ENCODE data around the gene PHAF1.

Gene PHAF1

DNA sequence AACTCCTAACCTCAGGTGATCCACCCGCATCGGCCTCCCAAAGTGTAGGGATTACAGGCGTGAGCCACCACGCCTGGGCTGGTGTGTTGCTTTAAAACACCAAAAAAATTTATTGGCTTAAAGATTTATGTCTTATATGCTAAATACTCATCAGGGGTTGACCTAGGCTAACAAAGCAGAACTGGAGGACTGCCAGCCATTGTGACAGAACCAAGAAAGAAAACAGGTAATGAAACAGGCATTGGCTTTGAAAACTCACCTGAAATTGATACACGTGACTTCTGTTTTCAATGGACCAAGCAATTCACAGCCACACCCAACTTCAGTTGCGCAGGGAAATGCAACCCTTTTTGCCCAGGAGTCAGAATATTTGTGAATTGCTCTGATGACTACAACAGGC, 4.9 kb upstream of the PHAF1 start:
- H3K27ac ChIP-seq, result 0 out of 2 replicates have a peak overlapping the region, but pooled peaks have one; percentile 16
- TF ChIP-seq, protein P1, sequence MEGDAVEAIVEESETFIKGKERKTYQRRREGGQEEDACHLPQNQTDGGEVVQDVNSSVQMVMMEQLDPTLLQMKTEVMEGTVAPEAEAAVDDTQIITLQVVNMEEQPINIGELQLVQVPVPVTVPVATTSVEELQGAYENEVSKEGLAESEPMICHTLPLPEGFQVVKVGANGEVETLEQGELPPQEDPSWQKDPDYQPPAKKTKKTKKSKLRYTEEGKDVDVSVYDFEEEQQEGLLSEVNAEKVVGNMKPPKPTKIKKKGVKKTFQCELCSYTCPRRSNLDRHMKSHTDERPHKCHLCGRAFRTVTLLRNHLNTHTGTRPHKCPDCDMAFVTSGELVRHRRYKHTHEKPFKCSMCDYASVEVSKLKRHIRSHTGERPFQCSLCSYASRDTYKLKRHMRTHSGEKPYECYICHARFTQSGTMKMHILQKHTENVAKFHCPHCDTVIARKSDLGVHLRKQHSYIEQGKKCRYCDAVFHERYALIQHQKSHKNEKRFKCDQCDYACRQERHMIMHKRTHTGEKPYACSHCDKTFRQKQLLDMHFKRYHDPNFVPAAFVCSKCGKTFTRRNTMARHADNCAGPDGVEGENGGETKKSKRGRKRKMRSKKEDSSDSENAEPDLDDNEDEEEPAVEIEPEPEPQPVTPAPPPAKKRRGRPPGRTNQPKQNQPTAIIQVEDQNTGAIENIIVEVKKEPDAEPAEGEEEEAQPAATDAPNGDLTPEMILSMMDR (IDR thresholded peaks at IDR 0.05), result no peak
- TF ChIP-seq ZFX (IDR thresholded peaks at IDR 0.05; ENCODE audit: borderline replicate concordance), result no peak

DNA sequence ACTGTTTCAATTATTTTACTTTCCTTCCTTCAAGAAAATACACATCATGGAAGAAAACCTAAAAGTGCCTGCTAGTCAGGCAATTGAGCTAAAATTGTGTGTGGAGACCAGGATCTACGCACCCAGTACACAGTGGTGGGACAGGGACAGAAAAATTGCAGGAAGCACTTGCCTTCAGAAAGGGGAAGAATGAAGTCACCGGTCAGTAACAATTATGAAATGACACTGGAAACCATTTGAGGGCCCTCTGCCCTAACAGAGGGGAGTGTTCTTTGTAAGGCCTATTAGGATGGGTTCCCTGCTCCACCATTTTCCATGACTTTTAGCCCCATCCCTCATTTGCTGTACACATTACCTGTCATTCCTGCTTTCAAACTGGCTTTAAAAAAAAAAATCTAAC, 4.5 kb upstream of the PHAF1 start:
- no peak overlapping the region for H3K27ac ChIP-seq
- TF ChIP-seq, protein P1 (IDR thresholded peaks at IDR 0.05), result no peak
- TF ChIP-seq ZFX (IDR thresholded peaks at IDR 0.05; ENCODE audit: borderline replicate concordance), result no peak

DNA sequence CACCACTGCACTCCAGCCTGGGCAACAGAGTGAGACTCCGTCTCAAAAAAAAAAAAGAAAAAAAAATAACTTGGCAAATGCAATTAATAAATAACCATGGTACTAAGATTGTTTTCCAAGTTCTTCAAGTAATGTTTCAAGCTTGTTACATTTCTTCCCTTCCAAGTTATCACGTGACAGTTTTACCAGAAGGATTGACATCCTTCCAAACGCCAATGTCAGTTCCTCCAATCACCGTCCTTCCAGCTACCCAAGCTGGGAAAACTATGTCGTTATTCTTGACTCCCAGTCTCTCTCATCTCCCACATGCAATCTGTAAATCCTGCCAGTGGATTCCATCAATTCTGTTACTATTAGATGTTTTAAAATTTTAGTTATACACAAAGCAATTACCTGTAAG, 3.9 kb upstream of the PHAF1 start:
- TF ChIP-seq ZFX (IDR thresholded peaks at IDR 0.05; ENCODE audit: borderline replicate concordance), result no peak
- TF ChIP-seq, protein P1 (IDR thresholded peaks at IDR 0.05), result no peak
- H3K27ac ChIP-seq, result peak overlapping the region; percentile 19; the same call in 1 of the 2 replicates

DNA sequence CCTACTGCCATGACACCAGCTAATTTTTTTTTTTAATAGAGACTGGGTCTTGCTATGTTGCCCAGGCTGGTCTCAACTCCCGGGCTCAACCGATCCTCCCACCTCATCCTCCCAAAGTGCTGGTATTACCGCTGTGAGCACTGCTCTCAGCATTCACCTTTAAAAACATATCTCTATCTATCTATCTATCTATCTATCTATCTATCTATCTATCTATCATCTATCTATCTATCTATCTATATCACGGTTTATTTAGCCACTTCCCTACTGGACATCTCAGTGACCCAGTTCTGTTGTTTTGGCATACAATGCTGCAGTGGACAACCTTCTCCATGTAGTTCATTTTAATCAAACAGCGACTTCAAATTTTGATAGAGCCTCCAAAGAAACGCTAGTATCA, 1.3 kb upstream of the PHAF1 start:
- TF ChIP-seq ZFX (IDR thresholded peaks at IDR 0.05; ENCODE audit: borderline replicate concordance), result no peak
- TF ChIP-seq, protein P1 (IDR thresholded peaks at IDR 0.05), result no peak
- no peak overlapping the region for H3K27ac ChIP-seq

DNA sequence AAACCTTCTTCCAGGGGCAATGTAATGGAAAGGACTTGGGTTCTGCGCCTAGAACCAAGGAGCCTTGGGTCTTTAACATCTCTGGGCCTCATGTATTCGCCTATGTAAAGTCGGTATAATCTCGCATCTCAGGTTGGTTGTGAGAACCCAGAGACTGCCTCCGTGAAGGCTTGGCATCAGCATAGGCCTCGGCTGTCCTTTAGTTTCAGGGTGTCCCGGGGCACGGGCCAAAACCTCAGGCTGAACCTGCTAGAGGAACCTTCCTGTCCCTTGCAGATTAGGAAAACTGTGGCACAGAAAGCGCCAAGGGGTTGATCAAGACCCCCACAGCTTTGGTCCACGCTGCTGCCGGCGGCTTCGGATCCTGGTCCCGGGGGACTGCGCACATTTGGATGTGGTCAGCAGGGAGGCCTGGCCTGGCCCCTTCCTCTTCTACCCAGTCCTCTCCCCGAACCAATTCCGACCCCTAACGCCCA, 772 bp upstream of the PHAF1 start:
- TF ChIP-seq, protein P1 (IDR thresholded peaks at IDR 0.05), result no peak
- TF ChIP-seq ZFX (IDR thresholded peaks at IDR 0.05; ENCODE audit: borderline replicate concordance), result no peak
- peak overlapping the region; percentile 72 for H3K27ac ChIP-seq

DNA sequence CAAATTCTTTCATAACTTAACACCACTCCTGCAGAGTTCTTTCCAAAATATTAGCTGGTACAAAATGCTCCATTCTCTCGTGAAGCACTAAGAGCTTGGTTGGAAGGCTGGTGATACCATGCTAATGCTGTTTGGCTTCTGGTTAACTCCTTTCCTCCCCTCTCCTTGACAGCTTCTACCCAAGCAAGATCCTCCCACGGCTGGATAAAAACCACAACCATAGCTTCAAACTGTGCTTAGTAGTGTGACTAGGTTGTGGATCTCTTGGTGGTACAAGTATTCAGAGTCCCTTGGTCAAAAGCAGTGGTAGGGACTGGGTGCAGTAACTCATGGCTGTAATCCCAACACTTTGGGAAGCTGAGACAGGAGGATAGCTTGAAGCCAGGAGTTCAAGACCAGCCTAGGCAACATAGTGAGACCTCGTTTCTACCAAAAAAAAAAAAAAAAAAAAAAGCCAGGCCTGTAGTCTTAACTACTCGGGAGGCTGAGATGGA, 2.3 kb downstream of the PHAF1 start:
- no peak for TF ChIP-seq ZFX (IDR thresholded peaks at IDR 0.05; ENCODE audit: borderline replicate concordance)
- TF ChIP-seq, protein P1 (IDR thresholded peaks at IDR 0.05), result no peak
- H3K27ac ChIP-seq, result no peak overlapping the region

DNA sequence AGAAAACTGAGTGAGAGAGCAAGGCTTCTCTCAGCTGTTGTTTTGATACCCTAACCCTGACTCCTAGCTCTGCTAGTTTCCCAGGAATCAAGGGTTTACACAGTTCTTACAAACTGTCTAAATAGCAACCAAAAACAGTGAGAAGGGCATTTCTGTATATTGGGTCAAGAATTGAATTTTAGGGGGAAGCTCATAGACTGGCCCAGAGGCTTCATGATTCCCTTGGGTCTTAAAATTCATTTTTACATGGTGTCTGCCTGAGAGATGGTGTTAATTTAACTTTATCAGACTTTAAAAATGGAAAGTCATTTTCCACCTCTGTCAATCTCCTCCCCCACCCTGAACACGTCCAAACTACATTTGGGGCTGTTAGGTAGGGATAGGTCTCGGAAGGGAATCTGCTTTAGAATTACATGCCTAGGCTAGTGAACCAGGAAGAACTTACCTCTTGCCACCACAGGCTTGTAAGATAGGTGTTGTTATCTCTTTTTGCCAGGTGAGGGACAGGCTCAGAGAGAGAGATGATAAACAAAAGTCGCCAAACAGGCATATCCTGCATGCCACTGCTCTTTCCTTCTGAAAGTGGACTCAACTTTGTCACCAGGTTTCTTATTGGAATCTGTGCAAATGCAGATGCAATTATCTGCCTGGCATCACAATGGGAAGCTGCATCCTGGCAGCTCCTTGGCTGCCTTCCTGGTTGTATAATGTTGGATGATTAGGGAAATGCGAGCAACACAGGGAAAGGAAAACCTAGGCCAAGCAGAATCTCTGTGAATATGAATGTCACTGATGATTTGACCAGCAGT, 3.1 kb downstream of the PHAF1 start:
- 0 out of 2 replicates have a peak overlapping the region, but pooled peaks have one; percentile 22 for H3K27ac ChIP-seq
- TF ChIP-seq, protein P1 (IDR thresholded peaks at IDR 0.05), result no peak
- no peak for TF ChIP-seq ZFX (IDR thresholded peaks at IDR 0.05; ENCODE audit: borderline replicate concordance)
